ENCODE data around the gene G2E3.

DNA sequence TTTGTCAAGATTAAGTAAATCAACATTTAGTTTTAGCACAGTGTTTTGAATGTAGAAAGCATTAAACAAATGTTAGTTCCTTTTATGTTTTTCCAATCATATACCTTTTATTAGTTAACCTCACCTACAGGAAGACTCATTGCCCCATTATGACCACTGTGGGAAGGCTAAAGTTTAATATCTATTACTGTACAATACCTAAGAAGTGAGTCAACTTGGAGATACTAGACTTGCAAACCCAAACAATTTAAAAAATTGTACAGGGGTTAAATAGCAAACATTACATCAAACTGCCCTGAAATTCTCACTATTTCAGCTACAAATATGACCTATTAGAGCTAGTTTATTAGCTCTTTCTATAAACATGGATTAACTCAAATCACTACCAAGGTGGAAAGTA lies 8.6 kb upstream of the G2E3 start:
- TF ChIP-seq, protein P1, sequence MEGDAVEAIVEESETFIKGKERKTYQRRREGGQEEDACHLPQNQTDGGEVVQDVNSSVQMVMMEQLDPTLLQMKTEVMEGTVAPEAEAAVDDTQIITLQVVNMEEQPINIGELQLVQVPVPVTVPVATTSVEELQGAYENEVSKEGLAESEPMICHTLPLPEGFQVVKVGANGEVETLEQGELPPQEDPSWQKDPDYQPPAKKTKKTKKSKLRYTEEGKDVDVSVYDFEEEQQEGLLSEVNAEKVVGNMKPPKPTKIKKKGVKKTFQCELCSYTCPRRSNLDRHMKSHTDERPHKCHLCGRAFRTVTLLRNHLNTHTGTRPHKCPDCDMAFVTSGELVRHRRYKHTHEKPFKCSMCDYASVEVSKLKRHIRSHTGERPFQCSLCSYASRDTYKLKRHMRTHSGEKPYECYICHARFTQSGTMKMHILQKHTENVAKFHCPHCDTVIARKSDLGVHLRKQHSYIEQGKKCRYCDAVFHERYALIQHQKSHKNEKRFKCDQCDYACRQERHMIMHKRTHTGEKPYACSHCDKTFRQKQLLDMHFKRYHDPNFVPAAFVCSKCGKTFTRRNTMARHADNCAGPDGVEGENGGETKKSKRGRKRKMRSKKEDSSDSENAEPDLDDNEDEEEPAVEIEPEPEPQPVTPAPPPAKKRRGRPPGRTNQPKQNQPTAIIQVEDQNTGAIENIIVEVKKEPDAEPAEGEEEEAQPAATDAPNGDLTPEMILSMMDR (conservative IDR thresholded peaks at IDR 0.05 in 1 of 2, IDR thresholded peaks at IDR 0.05 in 1 of 2; ENCODE audit: low read depth in 1 of 2, low read length in 2 of 2) = no peak
- no peak for TF ChIP-seq EZH2 (IDR thresholded peaks at IDR 0.05; ENCODE audit: low read length, missing control alignments)

Measured in fibroblast of lung (primary cell).